HepG2 (cell line): Measurements from ENCODE around the gene NAGK. TPM values are rescaled to one million over a fixed set of nuclear protein-coding genes. Genes with fewer than 3 reads are reported as not detected.
A peak's percentile ranks its signal among the peaks of the same experiment; 100 is the strongest.

ENCODE experiments used
- ATAC-seq: fragments of 200-7000 bp; cut with Tn5 transposase; 3 replicates; pipeline ENCODE4 v1.9.1; 2020; ENCODE audit warnings: mild to moderate bottlenecking, moderate library complexity
- Bru-seq: library from RNA; stranded (reverse); fragments of 400-500 nt; gene quantifications from one replicate; lab custom pipeline; 2021; lab: Mats Ljungman, UMichigan
- BruChase-seq, 2 experiments: library from RNA; stranded (reverse); fragments of 400-500 nt; gene quantifications; one replicate each; lab custom pipeline; 2021; lab: Mats Ljungman, UMichigan
- BruUV-seq: library from RNA; stranded (reverse); fragments of 400-500 nt; replicated peaks from 2 replicates; lab custom pipeline; 2021; lab: Mats Ljungman, UMichigan
- CTCF ChIA-PET: fragments of 300-600 bp; formaldehyde crosslinking; extraction: SDS; loops from one replicate; lab custom pipeline; 2021; ENCODE audit warnings: low total read pairs, inconsistent platforms, low intra/inter-chr PET ratio; lab: Yijun Ruan, JAX
- POLR2A ChIA-PET: fragments of 350-600 bp; sonication (Branson Sonifier 250); formaldehyde crosslinking; loops from one replicate; lab custom pipeline; 2020; ENCODE audit warnings: antibody characterized with exemption, inconsistent platforms; lab: Yijun Ruan, JAX
- DNase-seq: peaks from one replicate; pipeline ENCODE4 v3.0.0-alpha.2; 2015; ENCODE audit warnings: low spot score
- FAIRE-seq: peaks from 3 replicates; lab custom pipeline; 2011; peaks lifted over from hg19 to GRCh38; lab: Jason Lieb, UNC
- H2AFZ ChIP-seq: one replicate; pipeline ENCODE4 v1.6.1; 2011; ENCODE audit warnings: low read length, inconsistent platforms
- H3K27ac ChIP-seq: fragments of 300-600 bp; 3 replicates; pipeline ENCODE4 v1.8.0; 2011; ENCODE audit warnings: mixed run types, mild to moderate bottlenecking, mixed read lengths, low read length, inconsistent platforms; ENCODE audit not compliant: insufficient read depth; ENCODE audit errors: extremely low read length
- H3K27me3 ChIP-seq, 2 experiments: fragments of 200-600 bp in 1 of 2; 2 replicates in 1 of 2; 3 replicates in 1 of 2; pipeline versions ENCODE4 v1.6.0 to v1.8.0; 2011; ENCODE audit warnings: low read length in 2 of 2, mild to moderate bottlenecking in 2 of 2, moderate library complexity in 2 of 2, inconsistent platforms in 1 of 2; ENCODE audit not compliant: insufficient read depth in 2 of 2, control insufficient read depth in 1 of 2
- H3K36me3 ChIP-seq, 2 experiments: fragments of 200-600 bp in 1 of 2; replicated peaks in 1 of 2; 2 replicates in 1 of 2; 3 replicates in 1 of 2; pipeline versions ENCODE4 v1.5.1 to v1.8.0; 2011; ENCODE audit warnings: low read length in 2 of 2, inconsistent platforms in 1 of 2; ENCODE audit not compliant: insufficient read depth in 2 of 2, control insufficient read depth in 1 of 2
- H3K4me1 ChIP-seq: 2 replicates; pipeline ENCODE4 v1.5.1; 2012; ENCODE audit warnings: low read length, inconsistent platforms; ENCODE audit not compliant: insufficient read depth
- H3K4me2 ChIP-seq: 2 replicates; pipeline ENCODE4 v1.6.0; 2011; ENCODE audit warnings: low read depth, low read length, inconsistent platforms
- H3K4me3 ChIP-seq, 3 experiments: fragments of 200-600 bp in 1 of 3; sonication (generic), shearing (Covaris generic) in 1 of 3; replicated peaks in 1 of 3; 2 replicates each; pipeline ENCODE4 v1.5.1; 2011 to 2016; ENCODE audit warnings: low read length in 3 of 3, inconsistent platforms in 2 of 3, low read depth in 2 of 3, mild to moderate bottlenecking in 2 of 3, control low read depth in 1 of 3, mixed read lengths in 1 of 3; ENCODE audit not compliant: insufficient read depth in 1 of 3
- H3K79me2 ChIP-seq: one replicate; pipeline ENCODE4 v1.6.1; 2011; ENCODE audit warnings: low read length, inconsistent platforms; ENCODE audit not compliant: insufficient read depth
- H3K9ac ChIP-seq: 2 replicates; pipeline ENCODE4 v1.6.0; 2011; ENCODE audit warnings: mild to moderate bottlenecking, low read depth, low read length, inconsistent platforms; ENCODE audit not compliant: insufficient read depth
- H3K9me3 ChIP-seq: 2 replicates; pipeline ENCODE4 v1.5.1; 2012; ENCODE audit warnings: mild to moderate bottlenecking, low read length
- H4K20me1 ChIP-seq: 2 replicates; pipeline ENCODE4 v1.6.0; 2011; ENCODE audit warnings: inconsistent platforms, mild to moderate bottlenecking, low read length, moderate library complexity; ENCODE audit not compliant: insufficient read depth
- CHD2 ChIP-seq: IDR thresholded peaks from 2 replicates; pipeline ENCODE4 v1.6.1; 2011; ENCODE audit warnings: low read depth, low read length, improper control_type of control experiment
- PCBP1 ChIP-seq: fragments of 200-400 bp; formaldehyde crosslinking; IDR thresholded peaks from 2 replicates; pipeline ENCODE4 v1.6.1; 2017; ENCODE audit warnings: mild to moderate bottlenecking, low read depth, low read length, borderline replicate concordance
- SP140L ChIP-seq: sonication (generic); formaldehyde crosslinking; IDR thresholded peaks from 2 replicates; pipeline ENCODE4 v1.4.0; 2020; ENCODE audit warnings: missing genetic modification reagents, borderline replicate concordance
- SP5 ChIP-seq: IDR thresholded peaks from 2 replicates; pipeline ENCODE4 v1.6.1; 2016; ENCODE audit warnings: low read depth, borderline replicate concordance
- ZBTB14 ChIP-seq: sonication (generic); formaldehyde crosslinking; IDR thresholded peaks from 2 replicates; pipeline ENCODE4 v1.4.0; 2020; ENCODE audit warnings: missing genetic modification reagents
- ZC3H13 ChIP-seq: sonication (generic); formaldehyde crosslinking; IDR thresholded peaks from 2 replicates; pipeline ENCODE4 v1.8.1; 2023; ENCODE audit warnings: mild to moderate bottlenecking, missing genetic modification reagents, moderate library complexity
- ZFP90 ChIP-seq: sonication (generic); formaldehyde crosslinking; IDR thresholded peaks from 2 replicates; pipeline ENCODE4 v1.8.0; 2022; ENCODE audit warnings: missing genetic modification reagents, mild to moderate bottlenecking, inconsistent platforms, borderline replicate concordance
- ZKSCAN5 ChIP-seq: sonication (generic); formaldehyde crosslinking; IDR thresholded peaks from 2 replicates; pipeline ENCODE4 v1.5.1; 2020; ENCODE audit warnings: mild to moderate bottlenecking, missing genetic modification reagents
- ZNF121 ChIP-seq: sonication (generic); formaldehyde crosslinking; IDR thresholded peaks from 2 replicates; pipeline ENCODE4 v1.5.0; 2020; ENCODE audit warnings: mild to moderate bottlenecking, missing genetic modification reagents
- ZNF136 ChIP-seq: sonication (generic); formaldehyde crosslinking; IDR thresholded peaks from 2 replicates; pipeline ENCODE4 v1.8.1; 2022; ENCODE audit warnings: low read depth, mild to moderate bottlenecking, moderate library complexity, missing genetic modification reagents
- ZNF547 ChIP-seq: sonication (generic); formaldehyde crosslinking; IDR thresholded peaks from 2 replicates; pipeline ENCODE4 v1.5.1; 2020; ENCODE audit warnings: mild to moderate bottlenecking, missing genetic modification reagents
- ZNF556 ChIP-seq: sonication (generic); formaldehyde crosslinking; IDR thresholded peaks from 2 replicates; pipeline ENCODE4 v1.4.0; 2020; ENCODE audit warnings: mild to moderate bottlenecking, missing genetic modification reagents, borderline replicate concordance
- ZNF710 ChIP-seq: sonication (generic); formaldehyde crosslinking; IDR thresholded peaks from 2 replicates; pipeline ENCODE4 v1.5.0; 2020; ENCODE audit warnings: mild to moderate bottlenecking, missing genetic modification reagents, borderline replicate concordance
- ZNF788 ChIP-seq: sonication (generic); formaldehyde crosslinking; IDR thresholded peaks from 2 replicates; pipeline ENCODE4 v1.5.0; 2020; ENCODE audit warnings: mild to moderate bottlenecking, missing genetic modification reagents, borderline replicate concordance
- WGBS: methylation state at CpG from one replicate; pipeline ENCODE4 v1.1.6; 2017; ENCODE audit warnings: low lambda C conversion rate; 5-methylcytosine and 5-hydroxymethylcytosine counted together
- in situ Hi-C: cut with HindIII; loops from 2 replicates; pipeline ENCODE4 v1.10.0; 2017; ENCODE audit warnings: low pct_unique_long_range_greater_than_20kb; ENCODE audit not compliant: extremely low pct_ligation_motif_present
- intact Hi-C: fragments of 100-400 bp; cut with micrococcal nuclease; formaldehyde crosslinking; loops from one replicate; pipeline ENCODE4 v1.10.0; 2022; ENCODE audit not compliant: unreplicated experiment
- long read RNA-seq, 2 experiments: library from RNA in 1 of 2; library from polyadenylated mRNA in 1 of 2; stranded (forward) in 1 of 2; unstranded in 1 of 2; transcript quantifications; one replicate each; pipeline ENCODE4 v2.0.0, GENCODE V29; 2019 to 2022
- polyA minus RNA-seq, 3 experiments: library from RNA; depleted of rRNA, polyadenylated mRNA; stranded (reverse); fragments of >200 nt; gene quantifications; 2 replicates each; pipeline ENCODE4 v1.2.3, GENCODE V29; 2011; ENCODE audit warnings: low replicate concordance in 1 of 3
- polyA plus RNA-seq, 8 experiments: library from polyadenylated mRNA; depleted of rRNA in 3 of 8; stranded (reverse) in 7 of 8; unstranded in 1 of 8; fragments of >200 nt; fragmentation: Illumina TruSeq in 4 of 8; extraction: Trizol in 4 of 8; gene quantifications; 2 replicates each; pipeline versions ENCODE4 v1.2.1 to v1.2.3, GENCODE V29; 2011 to 2016; ENCODE audit warnings: low read depth in 4 of 8, missing spikeins in 1 of 8, mixed read lengths in 1 of 8; ENCODE audit not compliant: insufficient read depth in 1 of 8
- total RNA-seq, 5 experiments: library from RNA; depleted of rRNA; stranded (reverse); fragments of >200 nt; fragmentation: Illumina TruSeq; extraction: Trizol; gene quantifications; 2 replicates each; pipeline ENCODE4 v1.2.3, GENCODE V29; 2016; ENCODE audit warnings: low read depth in 1 of 5

NAGK gene
- 29.8 and 35.2 TPM in 2 replicates for total RNA-seq (2016; rRNA removed; fragmentation: Illumina TruSeq; extraction: Trizol)
- 16.7 and 20.4 TPM in 2 replicates for total RNA-seq (2016; cell fraction: cytosol; rRNA removed; fragmentation: Illumina TruSeq; extraction: Trizol; ENCODE audit: low read depth)
- total RNA-seq (2016; cell fraction: insoluble cytoplasmic fraction; rRNA removed; fragmentation: Illumina TruSeq; extraction: Trizol) = 28.4 and 34.5 TPM in 2 replicates
- 16.2 and 19.4 TPM in 2 replicates for total RNA-seq (2016; cell fraction: membrane; rRNA removed; fragmentation: Illumina TruSeq; extraction: Trizol)
- 25.1 and 33.7 TPM in 2 replicates for total RNA-seq (2016; cell fraction: nucleus; rRNA removed; fragmentation: Illumina TruSeq; extraction: Trizol)
- polyA plus RNA-seq (2011; rRNA removed) = 24.4 and 32.1 TPM in 2 replicates
- polyA plus RNA-seq (2011; cell fraction: cytosol; rRNA removed) = 26.2 and 27.6 TPM in 2 replicates
- 79.7 and 80.0 TPM in 2 replicates for polyA plus RNA-seq (2011; cell fraction: nucleus; rRNA removed)
- 21.9 and 25.9 TPM in 2 replicates for polyA plus RNA-seq (2012)
- 13.2 and 15.1 TPM in 2 replicates for polyA plus RNA-seq (2016; cell fraction: cytosol; fragmentation: Illumina TruSeq; extraction: Trizol; ENCODE audit: low read depth)
- polyA plus RNA-seq (2016; cell fraction: insoluble cytoplasmic fraction; fragmentation: Illumina TruSeq; extraction: Trizol; ENCODE audit: low read depth) = 36.5 and 39.9 TPM in 2 replicates
- polyA plus RNA-seq (2016; cell fraction: membrane; fragmentation: Illumina TruSeq; extraction: Trizol; ENCODE audit: low read depth) = 11.9 and 13.2 TPM in 2 replicates
- 64.5 and 73.2 TPM in 2 replicates for polyA plus RNA-seq (2016; cell fraction: nucleus; fragmentation: Illumina TruSeq; extraction: Trizol; ENCODE audit: insufficient read depth, low read depth)
- polyA minus RNA-seq (2011; rRNA and poly(A)+ RNA removed; ENCODE audit: low replicate concordance) = 27.8 and 45.7 TPM in 2 replicates
- 7.1 and 10.9 TPM in 2 replicates for polyA minus RNA-seq (2011; cell fraction: cytosol; rRNA and poly(A)+ RNA removed)
- polyA minus RNA-seq (2011; cell fraction: nucleus; rRNA and poly(A)+ RNA removed) = 54.0 and 54.8 TPM in 2 replicates
- Bru-seq, nascent RNA = percentile 78 among the genes with signal in this experiment
- BruChase-seq, experiment 1, labeled RNA remaining after a 6-hour chase = percentile 69 among the genes with signal in this experiment
- BruChase-seq, experiment 2, labeled RNA remaining after a 2-hour chase = percentile 76 among the genes with signal in this experiment
- long read RNA-seq, experiment 1, transcript NAGK-229 (10 exons, 1,801 nt) = major isoform, 14 of 20 reads
- long read RNA-seq, experiment 1, partial matches to known transcripts = 1 of 20 reads
- long read RNA-seq, experiment 1, other reads (novel, unspliced or antisense) = 1 of 20 reads
- long read RNA-seq, experiment 2, transcript NAGK-229 (10 exons, 1,801 nt) = major isoform, 18 of 37 reads
- long read RNA-seq, experiment 2, partial matches to known transcripts = 2 of 37 reads
- long read RNA-seq, experiment 2, other reads (novel, unspliced or antisense) = 13 of 37 reads

GRCh38 chr2:71068218-71069035 lies at the start of gene NAGK:
NAGK (plus strand) TSS chr2:71068648; CDS start chr2:71068684, 36 bp downstream.
- BruUV-seq = TSS peak; percentile 64
- ChIA-PET CTCF (no interaction called here), POLR2A (interaction anchor here (0.6 to 2.2 kb wide), 44 partner anchors 9 to 1818 kb away, joined by 3 to 36 read pairs (median 4); partner anchors contain the start of genes ATP6V1B1, MCEE, MPHOSPH10 and NFU1)
- Histone ChIP-seq H3K4me2 (peak within 1 kb of the TSS; percentile 97), H2AFZ (peak within 1 kb of the TSS; percentile 60), H3K27ac (peak within 1 kb of the TSS; percentile 66), H3K9me3 (no peaks in the 10 kb centered on the region), H3K79me2 (peaks cover 14% of the 10 kb centered on the region), H4K20me1 (no peaks in the 10 kb centered on the region), H3K36me3 (peaks cover 0 to 16% of the 10 kb centered on the region in 2 experiments; a peak in 4 of 5 replicates), H3K4me1 (peaks cover 49% of the 10 kb centered on the region), H3K27me3 (peaks cover 0 to 9% of the 10 kb centered on the region in 2 experiments; a peak in 2 of 5 replicates), H3K4me3 (peak within 1 kb of the TSS; percentile 67 to 88 (median 68)), H3K9ac (peak within 1 kb of the TSS; percentile 74)
- FAIRE-seq = peak; percentile 79
- in situ Hi-C loops (no loop called here), intact Hi-C loops (loop anchor here (5.0 kb wide), 1 partner anchor 61 kb away; no protein-coding TSS in a partner anchor)
- DNase-seq = peak; percentile 93
- ATAC-seq = peak; percentile 89
- WGBS = 2% methylated on average over 30 of the region's 66 CpGs
- TF ChIP-seq SP5 (CRISPR knock-in tag) (peak; percentile 96), SP140L (no peak), ZKSCAN5 (peak; percentile 67), ZNF136 (CRISPR knock-in tag) (peak; percentile 99; the same call in 1 of the 2 replicates), ZNF556 (peak; percentile 97), ZNF710 (CRISPR knock-in tag) (0 out of 2 replicates have a peak, but pooled peaks have one; percentile 60), PCBP1 (no peak), ZBTB14 (CRISPR knock-in tag) (peak; percentile 78), ZNF121 (CRISPR knock-in tag) (peak; percentile 68), ZFP90 (CRISPR knock-in tag) (peak; percentile 98), ZNF547 (CRISPR knock-in tag) (peak; percentile 99), ZC3H13 (peak; percentile 96), CHD2 (peak; percentile 78), ZNF788 (peak; percentile 95)
